ENCODE data around the gene NR2E3.

Gene NR2E3

DNA sequence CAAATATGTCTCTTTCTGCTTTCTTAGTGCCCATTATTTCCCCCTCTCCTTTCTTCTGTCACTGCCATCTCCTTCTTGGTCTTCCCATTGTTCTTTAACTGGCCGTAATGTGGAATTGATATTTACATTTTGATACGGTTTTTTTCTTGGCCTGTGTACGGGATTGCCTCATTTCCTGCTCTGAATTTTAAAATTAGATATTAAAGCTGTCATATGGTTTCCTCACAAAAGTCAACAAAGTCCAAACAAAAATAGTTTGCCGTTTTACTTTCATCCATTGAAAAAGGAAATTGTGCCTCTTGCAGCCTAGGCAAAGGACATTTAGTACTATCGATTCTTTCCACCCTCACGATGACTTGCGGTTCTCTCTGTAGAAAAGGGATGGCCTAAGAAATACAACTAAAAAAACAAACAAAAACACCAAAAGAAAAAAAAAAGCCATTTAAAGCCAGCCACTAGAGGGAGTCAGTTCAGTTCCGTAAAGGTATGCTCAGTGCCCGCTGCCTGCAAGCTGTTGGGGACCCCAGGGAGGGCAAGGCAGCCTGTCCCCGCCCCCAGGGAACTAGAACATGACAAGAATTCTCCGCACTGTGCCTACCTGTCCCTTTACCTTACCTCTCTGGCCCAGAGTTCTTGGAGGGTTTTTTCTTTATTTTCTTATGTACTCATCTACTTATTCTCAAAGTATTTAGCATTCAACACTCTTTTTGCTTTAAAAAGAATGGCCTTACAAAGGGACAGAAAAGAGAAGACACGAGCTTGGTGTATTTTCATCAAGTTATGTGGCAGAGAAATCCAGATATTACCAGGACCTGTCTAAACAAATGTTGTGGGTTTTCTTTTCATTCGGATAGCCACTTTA is 30.0 kb upstream of the NR2E3 start:
- no peak overlapping the region for H3K4me3 ChIP-seq (ENCODE audit: low read length)

GRCh38 chr15:71781179-71781964 is 29.0 kb upstream of the NR2E3 start:
- no peaks in the 10 kb centered on the region for H3K9me2 ChIP-seq (replicated peaks; ENCODE audit: control insufficient read depth, low read length)
- H3K79me2 ChIP-seq (ENCODE audit: control insufficient read depth, low read length), result no peaks in the 10 kb centered on the region
- no peak overlapping the region for H3K4me3 ChIP-seq (ENCODE audit: low read length)
- no peaks in the 10 kb centered on the region for H3K9me3 ChIP-seq (ENCODE audit: control insufficient read depth, insufficient read depth, low read length)
- H3K36me3 ChIP-seq (ENCODE audit: control insufficient read depth, low read length), result no peaks in the 10 kb centered on the region
- TF ChIP-seq, protein P1, sequence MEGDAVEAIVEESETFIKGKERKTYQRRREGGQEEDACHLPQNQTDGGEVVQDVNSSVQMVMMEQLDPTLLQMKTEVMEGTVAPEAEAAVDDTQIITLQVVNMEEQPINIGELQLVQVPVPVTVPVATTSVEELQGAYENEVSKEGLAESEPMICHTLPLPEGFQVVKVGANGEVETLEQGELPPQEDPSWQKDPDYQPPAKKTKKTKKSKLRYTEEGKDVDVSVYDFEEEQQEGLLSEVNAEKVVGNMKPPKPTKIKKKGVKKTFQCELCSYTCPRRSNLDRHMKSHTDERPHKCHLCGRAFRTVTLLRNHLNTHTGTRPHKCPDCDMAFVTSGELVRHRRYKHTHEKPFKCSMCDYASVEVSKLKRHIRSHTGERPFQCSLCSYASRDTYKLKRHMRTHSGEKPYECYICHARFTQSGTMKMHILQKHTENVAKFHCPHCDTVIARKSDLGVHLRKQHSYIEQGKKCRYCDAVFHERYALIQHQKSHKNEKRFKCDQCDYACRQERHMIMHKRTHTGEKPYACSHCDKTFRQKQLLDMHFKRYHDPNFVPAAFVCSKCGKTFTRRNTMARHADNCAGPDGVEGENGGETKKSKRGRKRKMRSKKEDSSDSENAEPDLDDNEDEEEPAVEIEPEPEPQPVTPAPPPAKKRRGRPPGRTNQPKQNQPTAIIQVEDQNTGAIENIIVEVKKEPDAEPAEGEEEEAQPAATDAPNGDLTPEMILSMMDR (IDR thresholded peaks at IDR 0.05; ENCODE audit: low read depth, low read length, poor library complexity, severe bottlenecking), result no peak
- TF ChIP-seq EZH2phosphoT487 (IDR thresholded peaks at IDR 0.05; ENCODE audit: borderline replicate concordance, low read length), result no peak
- H3K27ac ChIP-seq (ENCODE audit: low read depth, low read length), result no peak overlapping the region
- H3K4me1 ChIP-seq (ENCODE audit: control insufficient read depth, low read length), result peaks cover 15% of the 10 kb centered on the region
- no peak overlapping the region for H3K4me2 ChIP-seq (ENCODE audit: low read length)
- no peaks in the 10 kb centered on the region for H3F3A ChIP-seq (ENCODE audit: control insufficient read depth, insufficient read depth)
- no peaks in the 10 kb centered on the region for H4K20me1 ChIP-seq (ENCODE audit: control insufficient read depth, insufficient read depth, low read depth, low read length)
- H3K27me3 ChIP-seq (ENCODE audit: control insufficient read depth, low read length), result peaks cover 20% of the 10 kb centered on the region

More for the DNA sequence above, 30.0 kb upstream of the NR2E3 start:
- Histone ChIP-seq H3K4me1 (ENCODE audit: control insufficient read depth, low read length) (peaks cover 13% of the 10 kb centered on the region), H3K27ac (ENCODE audit: low read depth, low read length) (no peak overlapping the region), H3F3A (ENCODE audit: control insufficient read depth, insufficient read depth) (no peaks in the 10 kb centered on the region), H3K9me3 (ENCODE audit: control insufficient read depth, insufficient read depth, low read length) (no peaks in the 10 kb centered on the region), H3K4me2 (ENCODE audit: low read length) (peak overlapping the region; percentile 52), H4K20me1 (ENCODE audit: control insufficient read depth, insufficient read depth, low read depth, low read length) (no peaks in the 10 kb centered on the region), H3K27me3 (ENCODE audit: control insufficient read depth, low read length) (peaks cover 20% of the 10 kb centered on the region), H3K79me2 (ENCODE audit: control insufficient read depth, low read length) (no peaks in the 10 kb centered on the region), H3K9me2 (replicated peaks; ENCODE audit: control insufficient read depth, low read length) (no peaks in the 10 kb centered on the region), H3K36me3 (ENCODE audit: control insufficient read depth, low read length) (no peaks in the 10 kb centered on the region)
- TF ChIP-seq, protein P1 (IDR thresholded peaks at IDR 0.05; ENCODE audit: low read depth, low read length, poor library complexity, severe bottlenecking), result peak; percentile 84
- no peak for TF ChIP-seq EZH2phosphoT487 (IDR thresholded peaks at IDR 0.05; ENCODE audit: borderline replicate concordance, low read length)

- Histone ChIP-seq H3F3A (ENCODE audit: control insufficient read depth, insufficient read depth) (no peaks in the 10 kb centered on the region), H4K20me1 (ENCODE audit: control insufficient read depth, insufficient read depth, low read depth, low read length) (no peaks in the 10 kb centered on the region), H3K4me3 (ENCODE audit: low read length) (no peak overlapping the region), H3K27ac (ENCODE audit: low read depth, low read length) (no peak overlapping the region), H3K9me3 (ENCODE audit: control insufficient read depth, insufficient read depth, low read length) (no peaks in the 10 kb centered on the region), H3K4me1 (ENCODE audit: control insufficient read depth, low read length) (peaks cover 15% of the 10 kb centered on the region), H3K27me3 (ENCODE audit: control insufficient read depth, low read length) (peaks cover 20% of the 10 kb centered on the region), H3K4me2 (ENCODE audit: low read length) (no peak overlapping the region), H3K79me2 (ENCODE audit: control insufficient read depth, low read length) (no peaks in the 10 kb centered on the region), H3K36me3 (ENCODE audit: control insufficient read depth, low read length) (no peaks in the 10 kb centered on the region), H3K9me2 (replicated peaks; ENCODE audit: control insufficient read depth, low read length) (no peaks in the 10 kb centered on the region)
- TF ChIP-seq, protein P1 (IDR thresholded peaks at IDR 0.05; ENCODE audit: low read depth, low read length, poor library complexity, severe bottlenecking), result no peak
- TF ChIP-seq EZH2phosphoT487 (IDR thresholded peaks at IDR 0.05; ENCODE audit: borderline replicate concordance, low read length), result no peak
Observed at GRCh38 chr15:71781965-71782265, 28.4 kb upstream of the NR2E3 start.

All from DOHH2 (cell line).